ENCODE measurements around the gene TPGS1.

GRCh38 chr19:525857-526419 is 18.6 kb downstream of the TPGS1 start:
- no peak for TF ChIP-seq CTCF (IDR thresholded peaks at IDR 0.05)
- no peak for TF ChIP-seq POLR2A (IDR thresholded peaks at IDR 0.05)
